ENCODE measurements around the gene APP.

- TF ChIP-seq TAF1 (IDR thresholded peaks at IDR 0.05; ENCODE audit: borderline replicate concordance, low read depth, low read length) (no peak), POLR2A (IDR thresholded peaks at IDR 0.05; ENCODE audit: low read depth, low read length) (no peak)
These were observed 175.3 kb downstream of the APP start for GRCh38 chr21:25995278-25995677.
